NCI-H1694 (cell line): Measurements from ENCODE around the gene PRCP.
"Not testable (repeated sequence)": the region's sequence is repeated elsewhere in the genome, so short reads cannot be mapped to it uniquely, and the experiment has no call there.

Experiments used
- DNase-seq: peaks from one replicate; lab custom pipeline; 2025; lab: John Stamatoyannopoulos, UW

Gene PRCP

DNA sequence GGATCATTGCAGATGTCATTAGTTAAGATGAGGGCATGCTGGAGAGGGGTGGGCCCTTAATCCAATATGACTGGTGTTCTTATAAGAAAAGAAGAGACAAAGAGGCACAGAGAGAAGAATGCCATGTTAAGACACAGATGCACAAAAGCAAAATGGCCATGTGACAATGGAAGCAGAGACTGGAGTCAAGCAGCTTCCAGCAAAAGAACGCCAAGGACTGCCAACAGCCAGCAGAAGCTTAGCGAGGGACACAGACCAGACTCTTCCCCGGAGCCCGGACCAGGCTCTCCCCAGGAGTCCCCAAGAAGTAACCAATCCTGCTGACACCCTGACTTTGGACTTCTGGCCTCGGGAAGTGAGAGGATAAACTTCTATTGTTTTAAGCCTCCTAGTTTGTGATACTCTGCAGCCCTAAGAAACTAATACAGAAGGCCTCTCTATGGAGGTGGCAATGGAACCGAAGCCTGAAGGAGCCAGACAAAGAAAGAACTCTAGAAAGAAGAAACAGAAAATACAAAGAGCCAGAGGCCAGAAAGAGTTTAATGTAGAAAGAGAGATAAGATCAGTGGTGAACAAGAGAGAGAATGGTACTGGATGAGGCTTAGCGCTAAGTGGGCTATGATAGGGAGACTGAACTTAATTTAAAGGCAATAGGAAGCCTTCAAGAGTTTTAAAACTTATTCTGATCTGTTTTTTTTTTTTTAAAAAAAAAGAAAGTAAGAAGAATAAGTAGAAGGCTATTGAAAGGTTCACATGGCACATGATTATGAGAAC, 27.7 kb downstream of the PRCP start:
- no peak for DNase-seq

DNA sequence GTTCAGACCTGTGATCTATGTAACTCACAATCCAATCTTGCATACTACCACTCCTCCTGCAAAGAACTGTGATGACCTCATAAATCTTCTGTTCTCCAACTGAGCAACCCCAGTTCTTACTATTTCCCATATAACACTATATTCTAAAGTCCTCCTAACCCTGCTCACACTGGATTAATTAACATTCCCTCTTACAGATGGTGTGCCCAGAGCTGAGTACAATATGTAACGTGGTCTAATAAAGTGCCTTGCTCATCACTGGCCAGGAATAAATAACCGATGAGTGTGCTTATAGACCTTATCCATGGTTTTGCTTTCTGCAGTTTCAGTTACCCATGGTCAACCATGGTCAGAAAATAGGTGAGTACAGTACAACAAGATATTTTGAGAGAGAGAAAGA, 28.6 kb downstream of the PRCP start:
- DNase-seq: no peak

DNA sequence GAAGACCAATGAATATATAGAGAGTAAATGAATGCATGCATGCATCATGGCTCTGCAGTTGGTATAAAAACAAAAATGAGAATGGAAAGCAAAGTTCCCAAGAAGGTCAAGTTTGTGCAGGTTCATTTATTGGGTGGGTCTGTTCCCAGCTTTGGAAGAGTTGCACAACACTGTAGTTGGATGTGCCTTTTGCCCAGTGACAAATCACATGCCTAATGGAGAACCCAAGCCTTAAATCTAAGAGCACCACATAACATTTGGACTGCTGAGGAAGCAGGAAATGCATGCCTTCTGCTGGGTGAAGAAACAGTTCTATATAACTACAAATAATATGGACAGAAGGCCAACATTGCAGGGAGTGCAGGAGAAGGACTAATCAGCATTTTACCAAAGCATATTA, 30.6 kb downstream of the PRCP start:
- DNase-seq: no peak

- DNase-seq: peak; percentile 92
These were observed 32.6 kb downstream of the PRCP start for GRCh38 chr11:82867495-82868082.

DNA sequence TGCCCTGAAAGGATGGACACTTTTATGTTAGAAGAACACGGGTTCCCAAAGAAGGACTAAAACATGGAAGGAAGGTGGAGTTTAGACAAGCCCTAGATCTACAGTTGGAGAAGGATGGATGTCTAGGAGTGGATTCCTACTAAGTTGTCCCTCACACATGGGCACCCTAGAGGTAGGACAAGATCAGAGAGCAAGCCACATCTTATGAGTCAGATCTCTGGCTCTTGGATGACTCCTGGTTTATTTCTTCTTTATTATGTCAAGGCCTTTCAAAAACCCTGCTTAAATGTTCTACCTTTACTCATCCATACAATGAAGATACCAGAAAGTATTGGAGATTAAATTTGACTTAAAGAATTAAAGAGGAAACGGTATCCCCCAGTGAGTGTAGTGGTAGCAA, 34.4 kb downstream of the PRCP start:
- DNase-seq: no peak

GRCh38 chr11:82864268-82864667, 36.0 kb downstream of the PRCP start:
- peak; percentile 61 for DNase-seq

DNA sequence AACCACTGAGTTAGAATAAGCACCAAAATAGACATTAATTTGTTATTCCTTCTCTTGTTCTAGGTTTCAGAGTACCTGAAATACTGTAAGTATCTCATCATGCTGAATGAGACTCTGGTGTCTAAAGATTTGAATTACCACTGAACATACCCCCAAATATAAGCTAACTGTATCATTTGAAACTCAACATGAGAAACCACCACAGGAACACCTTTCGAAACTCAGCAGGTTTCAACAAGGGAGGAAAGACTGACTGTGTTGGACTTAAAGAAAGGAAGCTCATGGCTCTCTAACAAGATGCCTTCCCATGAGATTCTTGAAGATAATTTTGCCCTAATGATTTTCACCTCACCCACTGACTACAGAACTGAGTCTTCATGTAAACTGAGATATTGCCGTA, 37.0 kb downstream of the PRCP start:
- DNase-seq: no peak

DNA sequence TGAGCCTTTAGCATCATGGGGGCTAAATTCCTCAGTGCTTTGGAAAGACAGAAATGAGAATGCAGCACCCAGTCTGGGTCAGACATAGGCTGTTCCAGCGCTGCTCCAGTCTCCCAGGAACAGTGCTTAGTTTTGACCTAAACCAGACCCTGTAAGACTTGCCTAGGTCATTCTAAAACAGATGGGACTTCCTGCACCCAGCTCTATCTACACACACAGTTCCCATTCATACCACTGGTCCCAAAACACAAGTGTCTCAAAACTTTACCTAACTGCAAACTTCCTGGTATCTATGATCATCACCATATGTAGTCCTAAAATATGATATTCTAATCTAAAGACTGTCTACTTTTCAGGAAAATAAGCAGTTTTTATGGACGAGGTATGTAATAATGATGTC, 37.9 kb downstream of the PRCP start:
- DNase-seq: no peak

- DNase-seq: no peak
These were observed 40.5 kb downstream of the PRCP start for GRCh38 chr11:82859750-82860149.

GRCh38 chr11:82858556-82859091, 41.6 kb downstream of the PRCP start:
- DNase-seq: no peak

- no peak for DNase-seq
These were observed 42.1 kb downstream of the PRCP start for GRCh38 chr11:82858133-82858532.

GRCh38 chr11:82857145-82857544, 43.1 kb downstream of the PRCP start:
- DNase-seq: no peak

DNA sequence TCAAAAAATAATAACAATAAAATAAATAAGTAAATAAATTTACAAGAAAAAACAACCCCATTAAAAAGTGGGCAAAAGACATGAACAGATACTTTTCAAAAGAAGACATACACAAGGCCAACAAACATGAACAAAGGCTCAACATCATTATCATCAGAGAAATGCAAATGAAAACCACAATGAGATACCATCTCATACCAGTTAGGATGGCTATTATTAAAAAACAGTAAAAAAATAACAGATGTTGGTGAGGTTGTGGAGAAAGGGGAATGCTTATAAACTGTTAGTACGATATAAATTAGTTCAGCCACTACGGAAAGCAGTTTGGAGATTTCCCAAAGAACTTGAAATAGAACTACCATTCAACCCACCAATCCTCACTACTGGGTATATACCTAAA, 44.6 kb downstream of the PRCP start:
- no peak for DNase-seq

DNA sequence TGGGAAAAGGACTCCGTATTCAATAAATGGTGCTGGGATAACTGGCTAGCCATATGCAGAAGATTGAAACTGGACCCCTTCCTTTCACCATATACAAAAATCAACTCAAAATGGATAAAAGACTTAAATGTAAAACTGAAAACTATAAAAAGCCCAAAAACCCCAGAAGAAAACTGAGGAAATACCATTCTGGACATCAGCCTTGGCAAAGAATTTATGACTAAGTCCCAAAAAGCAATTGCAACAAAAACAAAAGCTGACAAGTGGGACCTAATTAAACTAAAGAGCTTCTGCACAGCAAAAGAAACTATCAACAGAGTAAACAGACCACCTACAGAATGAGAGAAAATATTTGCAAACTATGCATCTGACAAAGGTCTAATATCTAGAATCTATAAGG, 45.3 kb downstream of the PRCP start:
- not testable (repeated sequence) for DNase-seq

DNA sequence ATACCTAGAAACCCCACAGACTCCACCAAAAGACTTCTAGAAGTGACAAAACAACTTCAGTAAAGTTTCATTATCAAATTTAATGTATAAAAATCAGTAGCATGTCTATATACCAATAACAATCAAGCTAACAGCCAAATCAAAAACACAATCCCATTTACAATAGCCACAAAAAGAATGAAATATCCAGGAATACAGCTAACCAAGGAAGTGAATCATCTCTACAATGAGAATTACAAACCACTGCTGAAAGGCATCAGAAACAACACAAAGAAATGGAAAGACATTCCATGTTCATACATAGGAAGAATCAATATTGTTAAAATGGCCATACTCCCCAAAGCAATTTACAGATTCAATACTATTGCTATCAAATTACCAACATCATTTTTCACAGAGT, 46.0 kb downstream of the PRCP start:
- no peak for DNase-seq

- no peak for DNase-seq
These were observed 51.4 kb downstream of the PRCP start for GRCh38 chr11:82848829-82849228.

GRCh38 chr11:82845356-82846353, 54.6 kb downstream of the PRCP start:
- DNase-seq: peak; percentile 12

DNA sequence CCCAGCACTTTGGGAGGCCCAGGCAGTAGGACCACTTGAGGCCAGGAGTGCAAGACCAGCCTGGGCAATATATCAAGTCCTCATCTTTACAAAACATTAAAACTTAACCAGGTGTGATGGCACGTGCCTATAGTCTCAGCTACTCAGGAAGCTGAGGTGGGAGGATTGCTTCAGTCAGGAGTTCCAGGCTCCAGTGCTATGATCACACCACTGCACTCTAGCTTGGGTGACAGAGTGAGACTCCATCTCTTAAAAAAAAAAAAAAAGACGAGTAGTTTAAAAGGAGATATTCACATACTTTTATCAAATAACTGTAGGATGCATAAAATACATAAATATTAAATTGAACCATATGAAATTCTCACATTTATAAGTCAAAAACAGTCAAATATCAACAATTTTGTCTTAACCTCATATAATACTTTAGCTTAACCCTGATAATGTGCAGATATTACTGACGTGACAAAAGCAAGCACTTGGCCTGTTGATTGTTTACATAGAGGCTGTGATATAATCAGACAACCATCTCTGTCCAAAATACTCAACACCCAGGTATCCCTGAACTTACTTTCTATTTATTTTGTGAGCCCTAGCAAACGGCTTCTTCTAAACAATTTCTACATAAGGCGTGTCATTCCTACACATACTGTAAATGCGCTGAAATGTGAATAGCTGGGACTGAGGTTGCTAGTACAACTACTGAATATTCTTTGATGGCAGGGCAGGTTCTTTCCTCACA, 57.0 kb downstream of the PRCP start:
- no peak for DNase-seq

DNA sequence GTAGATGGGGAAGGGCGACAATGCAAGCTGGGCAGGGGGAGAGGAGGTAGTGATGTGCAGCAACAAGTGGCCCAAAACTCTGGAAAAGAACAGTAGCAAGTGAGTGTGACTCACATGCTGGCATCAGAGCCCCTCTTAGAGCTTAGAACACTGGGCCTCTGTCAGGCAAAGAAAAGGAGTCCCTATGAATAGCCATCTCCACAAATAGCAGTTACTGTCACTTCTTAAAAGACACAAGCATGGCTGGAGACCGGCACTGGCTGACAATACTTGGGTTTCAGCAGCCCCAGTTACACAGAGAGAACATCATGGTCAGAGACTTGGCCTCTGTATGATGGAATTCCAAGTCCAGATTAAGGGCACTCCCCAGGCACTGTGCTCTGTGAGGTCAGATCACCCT, 58.2 kb downstream of the PRCP start:
- no peak for DNase-seq

DNA sequence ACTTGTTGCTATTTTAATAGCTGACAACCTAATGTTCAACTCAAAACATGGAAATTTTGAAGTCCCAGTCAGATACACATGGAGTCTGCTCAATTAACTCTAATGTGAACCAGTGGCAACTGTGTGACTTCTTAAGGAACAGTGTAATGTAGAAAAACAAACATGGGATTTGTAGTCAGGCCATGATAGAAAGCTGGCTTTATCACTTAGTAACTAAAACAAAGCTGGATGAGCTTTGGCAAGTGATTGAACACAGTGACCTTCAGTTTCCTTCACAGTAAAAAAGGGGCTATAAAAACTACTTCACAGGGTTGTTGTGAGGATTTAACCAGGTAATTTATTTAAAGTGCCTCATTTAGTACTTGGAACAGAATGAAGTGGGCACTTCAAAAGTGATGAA, 62.6 kb downstream of the PRCP start:
- no peak for DNase-seq

DNA sequence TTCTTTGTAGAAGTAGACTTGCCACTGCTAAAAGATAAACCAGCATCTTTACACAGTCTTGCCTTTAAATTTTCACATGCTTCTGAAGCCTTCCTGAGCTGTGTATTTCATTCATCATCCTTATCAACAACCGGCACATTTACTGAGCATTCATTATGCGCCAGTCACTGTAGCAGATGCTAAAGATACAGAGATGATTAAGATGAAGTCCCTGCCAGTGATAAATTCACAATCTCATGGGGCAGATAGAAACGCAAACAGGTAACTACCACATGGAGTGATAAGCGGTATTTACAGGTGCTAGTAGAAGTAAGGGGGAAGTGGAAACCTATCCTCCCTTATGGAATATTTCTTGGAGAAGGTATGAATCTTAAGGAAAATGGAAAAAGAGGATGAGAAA, 67.2 kb downstream of the PRCP start:
- no peak for DNase-seq

- DNase-seq: no peak
These were observed 68.9 kb downstream of the PRCP start for GRCh38 chr11:82831364-82831763.
